Heart left ventricle (tissue), 13 donors: Measurements from ENCODE around the gene TSPAN14.

Experiments used
- POLR2A ChIP-seq, 2 donors: fragments of 450-650 bp; IDR thresholded peaks; one replicate each; pipeline ENCODE4 v1.6.1; 2017; ENCODE audit warnings: antibody characterized with exemption in 2 of 2, mild to moderate bottlenecking in 2 of 2, moderate library complexity in 2 of 2
- TF ChIP-seq, protein P1 (sequence below), 12 donors: fragments of 200-600 bp; sonication (generic) in 4 of 12; IDR thresholded peaks; one replicate each; pipeline versions ENCODE4 v1.5.0 to v1.8.0; 2018 to 2022; ENCODE audit warnings: antibody characterized with exemption in 12 of 12, mild to moderate bottlenecking in 5 of 12
- donor health status: ischemic (EF 13 %, LVEDD 7.1; RV severe dilation, severe dysfunction).
- donor health status: DM: no; HTN: yes; CAD: no.
- donor health status: DM: no; HTN: no; CAD: no.
- donor health status: ischemic (EF 25% LVEDD 6.9; RV normal size, moderate dysfunction).
- donor health status: ischemic (EF 25% LVEDD 5.7; RV mildly dilated, moderate dysfunction).
- donor health status: ischemic (EF 35%, LVEDD 5.7; RV mildly dilated, moderate dysfunction).
- donor health status: nonischemic (EF 11% LVEDD 7.7; RV severe dilation, severe dysfunction).
- donor health status: DM: yes; HTN: yes; CAD: no.
- donor health status: PGD.
- donor health status: ischemic (EF 29% LVEDD 5.4; RV normal size, mild dysfunction).
- donor health status: nonischemic (EF 23%, LVEDD 6.1; RV moderate dilation, normal function).

DNA sequence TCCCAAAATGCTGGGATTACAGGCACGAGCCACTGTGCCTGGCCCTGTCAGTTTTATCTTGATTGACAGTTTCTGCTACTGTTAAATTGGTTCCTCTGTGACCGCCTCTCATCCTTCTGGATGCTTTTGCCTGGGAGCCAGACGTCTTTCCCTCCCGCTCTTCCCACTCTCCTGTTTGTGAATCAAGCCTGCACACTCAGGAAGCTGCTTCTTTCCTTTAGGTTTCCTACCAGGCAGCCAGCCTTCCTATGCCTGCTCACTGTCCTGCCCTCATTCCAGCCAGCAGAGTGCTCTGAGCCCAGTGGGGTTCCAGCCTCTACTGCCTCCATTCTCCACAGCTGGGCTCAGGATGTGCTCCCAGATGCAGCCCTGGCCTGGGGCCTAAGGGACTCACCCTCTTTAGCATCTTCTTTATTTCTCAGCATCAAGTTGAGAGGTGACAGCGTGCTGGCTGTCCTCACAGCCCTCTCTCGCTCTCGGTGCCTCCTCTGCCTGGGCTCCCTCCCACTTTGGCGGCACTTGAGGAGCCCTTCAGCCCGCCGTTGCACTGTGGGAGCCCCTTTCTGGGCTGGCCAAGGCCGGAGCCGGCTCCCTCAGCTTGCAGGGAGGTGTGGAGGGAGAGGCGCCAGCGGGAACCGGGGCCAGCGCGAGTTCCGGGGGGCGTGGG, 88.7 kb downstream of the TSPAN14 start:
- TF ChIP-seq, protein P1, sequence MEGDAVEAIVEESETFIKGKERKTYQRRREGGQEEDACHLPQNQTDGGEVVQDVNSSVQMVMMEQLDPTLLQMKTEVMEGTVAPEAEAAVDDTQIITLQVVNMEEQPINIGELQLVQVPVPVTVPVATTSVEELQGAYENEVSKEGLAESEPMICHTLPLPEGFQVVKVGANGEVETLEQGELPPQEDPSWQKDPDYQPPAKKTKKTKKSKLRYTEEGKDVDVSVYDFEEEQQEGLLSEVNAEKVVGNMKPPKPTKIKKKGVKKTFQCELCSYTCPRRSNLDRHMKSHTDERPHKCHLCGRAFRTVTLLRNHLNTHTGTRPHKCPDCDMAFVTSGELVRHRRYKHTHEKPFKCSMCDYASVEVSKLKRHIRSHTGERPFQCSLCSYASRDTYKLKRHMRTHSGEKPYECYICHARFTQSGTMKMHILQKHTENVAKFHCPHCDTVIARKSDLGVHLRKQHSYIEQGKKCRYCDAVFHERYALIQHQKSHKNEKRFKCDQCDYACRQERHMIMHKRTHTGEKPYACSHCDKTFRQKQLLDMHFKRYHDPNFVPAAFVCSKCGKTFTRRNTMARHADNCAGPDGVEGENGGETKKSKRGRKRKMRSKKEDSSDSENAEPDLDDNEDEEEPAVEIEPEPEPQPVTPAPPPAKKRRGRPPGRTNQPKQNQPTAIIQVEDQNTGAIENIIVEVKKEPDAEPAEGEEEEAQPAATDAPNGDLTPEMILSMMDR (IDR thresholded peaks at IDR 0.05): no peak
- no peak for TF ChIP-seq POLR2A (IDR thresholded peaks at IDR 0.05)
